D341Med (cell line): ENCODE measurements around the gene NTMT1.

Experiments
- DNase-seq: peaks from one replicate; pipeline ENCODE4 v3.0.0; 2012; ENCODE audit warnings: low spot score

NTMT1 gene

GRCh38 chr9:129637102-129637501 lies 11.1 kb downstream of the NTMT1 start:
- no peak for DNase-seq

- DNase-seq = no peak
Observed at GRCh38 chr9:129637673-129638439, 11.9 kb downstream of the NTMT1 start.

- DNase-seq = no peak
Observed at GRCh38 chr9:129639034-129639630, 13.2 kb downstream of the NTMT1 start.

- no peak for DNase-seq
Observed at GRCh38 chr9:129639756-129640085, 13.8 kb downstream of the NTMT1 start.

GRCh38 chr9:129640086-129640870 lies 14.3 kb downstream of the NTMT1 start:
- peak; percentile 78 for DNase-seq

GRCh38 chr9:129640871-129641749 lies 15.1 kb downstream of the NTMT1 start:
- peak; percentile 56 for DNase-seq

GRCh38 chr9:129641750-129642585 lies 16.0 kb downstream of the NTMT1 start, which contains the start of gene ASB6:
TSS of gene ASB6 (minus strand) at chr9:129642151. CDS start at chr9:129641999, 152 bp downstream.
- peak; percentile 97 for DNase-seq

- DNase-seq = no peak
Observed at GRCh38 chr9:129643706-129644105, 17.7 kb downstream of the NTMT1 start.

- no peak for DNase-seq
Observed at GRCh38 chr9:129644365-129644764, 18.4 kb downstream of the NTMT1 start.

GRCh38 chr9:129644902-129645301 lies 18.9 kb downstream of the NTMT1 start:
- DNase-seq = no peak

GRCh38 chr9:129646252-129646651 lies 20.3 kb downstream of the NTMT1 start:
- DNase-seq = no peak

GRCh38 chr9:129646654-129647053 lies 20.7 kb downstream of the NTMT1 start:
- DNase-seq = no peak

- DNase-seq = no peak
Observed at GRCh38 chr9:129647635-129648034, 21.7 kb downstream of the NTMT1 start.

- DNase-seq = no peak
Observed at GRCh38 chr9:129648092-129648763, 22.3 kb downstream of the NTMT1 start.

GRCh38 chr9:129648764-129649115 lies 22.8 kb downstream of the NTMT1 start:
- DNase-seq = no peak

- no peak for DNase-seq
Observed at GRCh38 chr9:129649726-129650679, 24.0 kb downstream of the NTMT1 start.

GRCh38 chr9:129650680-129651235 lies 24.8 kb downstream of the NTMT1 start:
- no peak for DNase-seq

GRCh38 chr9:129653823-129654553 lies 28.0 kb downstream of the NTMT1 start:
- DNase-seq = no peak
